Activated CD8-positive, alpha-beta memory T cell treated with anti-CD3 and anti-CD28 coated beads for 36 hours (primary cell): ENCODE results near the gene ANKRD13D. TPM values are rescaled to one million over a fixed set of nuclear protein-coding genes. Genes with fewer than 3 reads are reported as not detected.

ENCODE experiments used
- CTCF ChIA-PET: fragments of 350-600 bp; sonication (Branson Sonifier 250); formaldehyde crosslinking; loops from one replicate; lab custom pipeline; 2021; ENCODE audit warnings: antibody characterized with exemption; lab: Charles Lee
- POLR2A ChIA-PET: fragments of 350-600 bp; sonication (Branson Sonifier 250); formaldehyde crosslinking; loops from one replicate; lab custom pipeline; 2021; ENCODE audit warnings: antibody characterized with exemption; lab: Charles Lee
- total RNA-seq, 2 experiments: library from RNA; stranded (reverse); gene quantifications; one replicate each; pipeline ENCODE4 v1.2.3, GENCODE V29; 2021

The ANKRD13D gene
- total RNA-seq, 2 experiments from 2014 or later = 76.2 to 77.4 TPM

GRCh38 chr11:67347964-67348749 is 59.1 kb downstream of the ANKRD13D start:
- CTCF ChIA-PET = interaction anchor here (1.8 to 20.0 kb wide), 3 partner anchors 9 to 34 kb away, joined by 7 to 601 read pairs (median 48); partner anchors contain the start of gene CLCF1
- POLR2A ChIA-PET = no interaction called here

- ChIA-PET CTCF (interaction anchor here (0.5 to 20.0 kb wide), 2 partner anchors 29 to 942 kb away, joined by 6 to 601 read pairs; partner anchors contain the start of gene CLCF1), POLR2A (no interaction called here)
Measured at GRCh38 chr11:67349036-67349435, 59.9 kb downstream of the ANKRD13D start.

- ChIA-PET CTCF (interaction anchor here (0.5 to 20.0 kb wide), 2 partner anchors 29 to 942 kb away, joined by 6 to 601 read pairs; partner anchors contain the start of gene CLCF1), POLR2A (no interaction called here)
Measured at GRCh38 chr11:67349457-67349856, 60.4 kb downstream of the ANKRD13D start.

- ChIA-PET CTCF (interaction anchor here (2.5 to 20.0 kb wide), 3 partner anchors 28 to 88 kb away, joined by 10 to 601 read pairs (median 24); partner anchors contain the start of genes CLCF1 and RAD9A), POLR2A (no interaction called here)
Measured at GRCh38 chr11:67349928-67350465, 60.9 kb downstream of the ANKRD13D start.

- POLR2A ChIA-PET = interaction anchor here (0.8 to 1.5 kb wide), 5 partner anchors 22 to 112 kb away, joined by 3 to 5 read pairs (median 3); partner anchors contain the start of genes PPP1CA and RAD9A
- CTCF ChIA-PET = interaction anchor here (0.6 to 20.0 kb wide), 20 partner anchors 9 to 269 kb away, joined by 3 to 601 read pairs (median 6); partner anchors contain the start of genes CLCF1, PPP1CA and RAD9A
Measured at GRCh38 chr11:67351275-67352005, 62.3 kb downstream of the ANKRD13D start.

Other genes starting within 250 kb of the ANKRD13D start
- gene RHOD, start 232.5 kb upstream of the ANKRD13D start, total RNA-seq = 1 to 10 TPM; 1.5 to 1.8 TPM
- gene KDM2A, start 170.0 kb upstream of the ANKRD13D start, total RNA-seq = 10 to 100 TPM; 85.3 to 87.6 TPM
- gene GRK2, start 22.8 kb upstream of the ANKRD13D start, total RNA-seq = 100 to 1,000 TPM; 223 to 234 TPM
- 1 to 10 TPM; 6.1 to 7.6 TPM for gene SSH3, start 14.2 kb downstream of the ANKRD13D start, total RNA-seq
- 10 to 100 TPM; 31.3 to 31.7 TPM for gene POLD4, start 64.2 kb downstream of the ANKRD13D start, total RNA-seq
- 1 to 10 TPM; 2.9 to 3.5 TPM for gene CLCF1, start 84.3 kb downstream of the ANKRD13D start, total RNA-seq
- gene RAD9A, start 102.7 kb downstream of the ANKRD13D start, total RNA-seq = 10 to 100 TPM; 35.2 to 37.4 TPM
- 100 to 1,000 TPM; 308 to 323 TPM for gene PPP1CA, start 112.6 kb downstream of the ANKRD13D start, total RNA-seq
- gene TBC1D10C, start 114.8 kb downstream of the ANKRD13D start, total RNA-seq = 100 to 1,000 TPM in 1 of 2 experiments, 10 to 100 TPM in 1; 98.1 to 103 TPM
- gene CARNS1, start 126.4 kb downstream of the ANKRD13D start, total RNA-seq = 1 to 10 TPM; 1.9 to 2.0 TPM
- 10 to 100 TPM; 82.8 to 85.6 TPM for gene RPS6KB2, start 139.2 kb downstream of the ANKRD13D start, total RNA-seq
- 100 to 1,000 TPM; 147 to 151 TPM for gene PTPRCAP, start 148.4 kb downstream of the ANKRD13D start, total RNA-seq
- 100 to 1,000 TPM; 140 to 148 TPM for gene CORO1B, start 154.2 kb downstream of the ANKRD13D start, total RNA-seq
- gene GPR152, start 163.4 kb downstream of the ANKRD13D start, total RNA-seq = not detected
- under 1 TPM in 1 of 2 experiments, not detected in 1; 0.23 TPM for gene CABP4, start 166.1 kb downstream of the ANKRD13D start, total RNA-seq
- gene TMEM134, start 179.9 kb downstream of the ANKRD13D start, total RNA-seq = 10 to 100 TPM; 46.4 to 47.7 TPM
- gene AIP, start 193.7 kb downstream of the ANKRD13D start, total RNA-seq = 100 to 1,000 TPM; 154 to 159 TPM
- gene PITPNM1, start 216.1 kb downstream of the ANKRD13D start, total RNA-seq = 100 to 1,000 TPM; 102 to 104 TPM
- gene CDK2AP2, start 218.9 kb downstream of the ANKRD13D start, total RNA-seq = 10 to 100 TPM; 61.1 to 64.8 TPM
- gene CABP2, start 234.1 kb downstream of the ANKRD13D start, total RNA-seq = not detected